H9 (cell line): ENCODE results near the gene CNPPD1. TPM values are rescaled to one million over a fixed set of nuclear protein-coding genes. Genes with fewer than 3 reads are reported as not detected.

ENCODE experiments used
- DNase-seq: peaks from one replicate; pipeline ENCODE4 v3.0.0-alpha.2; 2017
- H2AFZ ChIP-seq: one replicate; pipeline ENCODE4 v1.6.1; 2013; ENCODE audit warnings: mild to moderate bottlenecking, low read length, control low read depth, moderate library complexity
- H2AK5ac ChIP-seq: 2 replicates; pipeline ENCODE4 v1.6.1; 2013; ENCODE audit warnings: low read length, control low read depth, mixed read lengths; ENCODE audit not compliant: insufficient read length
- H2BK120ac ChIP-seq: one replicate; pipeline ENCODE4 v1.6.1; 2013; ENCODE audit warnings: low read depth, mild to moderate bottlenecking, low read length, control low read depth, inconsistent platforms; ENCODE audit not compliant: poor library complexity, severe bottlenecking
- H2BK12ac ChIP-seq: 2 replicates; pipeline ENCODE4 v1.6.1; 2013; ENCODE audit warnings: low read length, control low read depth, mixed read lengths, low read depth; ENCODE audit not compliant: insufficient read length
- H2BK15ac ChIP-seq: 2 replicates; pipeline ENCODE4 v1.6.1; 2013; ENCODE audit warnings: low read depth, low read length, control low read depth
- H2BK20ac ChIP-seq: one replicate; pipeline ENCODE4 v1.6.1; 2013; ENCODE audit warnings: low read depth, mild to moderate bottlenecking, low read length, control low read depth, inconsistent platforms; ENCODE audit not compliant: poor library complexity, severe bottlenecking
- H2BK5ac ChIP-seq: 2 replicates; pipeline ENCODE4 v1.6.1; 2013; ENCODE audit warnings: low read length, control low read depth, mixed read lengths; ENCODE audit not compliant: insufficient read length
- H3K14ac ChIP-seq: 2 replicates; pipeline ENCODE4 v1.6.1; 2013; ENCODE audit warnings: low read length, control low read depth; ENCODE audit not compliant: insufficient read depth
- H3K18ac ChIP-seq: 2 replicates; pipeline ENCODE4 v1.6.1; 2013; ENCODE audit warnings: low read depth, mild to moderate bottlenecking, mixed read lengths, low read length, control low read depth; ENCODE audit not compliant: insufficient read length
- H3K23ac ChIP-seq: 2 replicates; pipeline ENCODE4 v1.6.1; 2013; ENCODE audit warnings: low read length, control low read depth, mixed read lengths, low read depth; ENCODE audit not compliant: insufficient read length
- H3K23me2 ChIP-seq: 2 replicates; pipeline ENCODE4 v1.6.1; 2013; ENCODE audit warnings: low read depth, mild to moderate bottlenecking, mixed read lengths, low read length, control low read depth; ENCODE audit not compliant: insufficient read length, poor library complexity, severe bottlenecking
- H3K27ac ChIP-seq: 2 replicates; pipeline ENCODE4 v1.5.1; 2013; ENCODE audit warnings: low read length, control low read depth, mixed read lengths, low read depth; ENCODE audit not compliant: insufficient read length
- H3K27me3 ChIP-seq: 2 replicates; pipeline ENCODE4 v1.6.1; 2013; ENCODE audit warnings: low read length, control low read depth, inconsistent platforms; ENCODE audit not compliant: insufficient read depth
- H3K4ac ChIP-seq: 2 replicates; pipeline ENCODE4 v1.6.1; 2013; ENCODE audit warnings: low read depth, mild to moderate bottlenecking, control low read depth, inconsistent platforms, low read length, moderate library complexity
- H3K4me1 ChIP-seq: 2 replicates; pipeline ENCODE4 v1.6.1; 2013; ENCODE audit warnings: low read length, control low read depth, inconsistent platforms; ENCODE audit not compliant: insufficient read depth
- H3K4me2 ChIP-seq: 2 replicates; pipeline ENCODE4 v1.6.1; 2013; ENCODE audit warnings: low read length, control low read depth, mixed read lengths; ENCODE audit not compliant: insufficient read length, insufficient read depth
- H3K56ac ChIP-seq: 2 replicates; pipeline ENCODE4 v1.6.1; 2013; ENCODE audit warnings: low read depth, mild to moderate bottlenecking, mixed read lengths, low read length, control low read depth; ENCODE audit not compliant: insufficient read length
- H3K79me1 ChIP-seq: 2 replicates; pipeline ENCODE4 v1.6.1; 2013; ENCODE audit warnings: low read depth, mild to moderate bottlenecking, moderate library complexity, low read length, control low read depth, inconsistent platforms; ENCODE audit not compliant: insufficient read depth, poor library complexity, severe bottlenecking
- H3K79me2 ChIP-seq: 2 replicates; pipeline ENCODE4 v1.6.1; 2013; ENCODE audit warnings: low read length, control low read depth, inconsistent platforms; ENCODE audit not compliant: insufficient read depth
- H3K9ac ChIP-seq: 2 replicates; pipeline ENCODE4 v1.6.1; 2013; ENCODE audit warnings: low read length, control low read depth, mixed read lengths; ENCODE audit not compliant: insufficient read length; ENCODE audit errors: extremely low read depth
- H3K9me3 ChIP-seq: one replicate; pipeline ENCODE4 v1.6.1; 2013; ENCODE audit warnings: low read depth, low read length, inconsistent platforms; ENCODE audit not compliant: control insufficient read depth
- H3T11ph ChIP-seq: one replicate; pipeline ENCODE4 v1.6.1; 2013; ENCODE audit warnings: mild to moderate bottlenecking, low read length, control low read depth, inconsistent platforms
- H4K20me1 ChIP-seq: one replicate; pipeline ENCODE4 v1.6.1; 2013; ENCODE audit not compliant: control insufficient read depth, insufficient read length, insufficient read depth
- H4K5ac ChIP-seq: 2 replicates; pipeline ENCODE4 v1.6.1; 2013; ENCODE audit warnings: low read depth, mild to moderate bottlenecking, mixed read lengths, low read length, control low read depth; ENCODE audit not compliant: insufficient read length
- H4K8ac ChIP-seq: replicated peaks from 2 replicates; pipeline ENCODE4 v1.6.1; 2013; ENCODE audit warnings: low read length, control low read depth, mixed read lengths, low read depth; ENCODE audit not compliant: insufficient read length
- H4K91ac ChIP-seq: 2 replicates; pipeline ENCODE4 v1.6.1; 2013; ENCODE audit warnings: low read depth, mild to moderate bottlenecking, moderate library complexity, mixed read lengths, low read length, control low read depth; ENCODE audit not compliant: insufficient read length
- H3K27ac Mint-ChIP-seq, 3 experiments: 2 replicates in 2 of 3; 3 replicates in 1 of 3; pipeline ENCODE4 v1.8.0; 2020 to 2021; ENCODE audit warnings: mixed read lengths in 3 of 3, mild to moderate bottlenecking in 1 of 3, moderate library complexity in 1 of 3
- H3K27me3 Mint-ChIP-seq: 2 replicates; pipeline ENCODE4 v1.8.0; 2021; ENCODE audit warnings: low read depth, mild to moderate bottlenecking, moderate library complexity, mixed read lengths
- H3K36me3 Mint-ChIP-seq, 3 experiments: 2 replicates in 2 of 3; 3 replicates in 1 of 3; pipeline ENCODE4 v1.8.0; 2020 to 2021; ENCODE audit warnings: low read depth in 3 of 3, mixed read lengths in 3 of 3; ENCODE audit not compliant: insufficient read depth in 1 of 3
- H3K4me1 Mint-ChIP-seq, 2 experiments: 2 replicates each; pipeline ENCODE4 v1.8.0; 2020; ENCODE audit warnings: mixed read lengths in 2 of 2
- H3K4me3 Mint-ChIP-seq, 2 experiments: 2 replicates in 1 of 2; 3 replicates in 1 of 2; pipeline ENCODE4 v1.8.0; 2020 to 2021; ENCODE audit warnings: mild to moderate bottlenecking in 2 of 2, mixed read lengths in 2 of 2, moderate library complexity in 1 of 2
- H3K9me3 Mint-ChIP-seq, 2 experiments: 2 replicates in 1 of 2; 3 replicates in 1 of 2; pipeline ENCODE4 v1.8.0; 2020; ENCODE audit warnings: mild to moderate bottlenecking in 2 of 2, mixed read lengths in 2 of 2, moderate library complexity in 1 of 2
- WGBS: extraction: QIAGEN DNeasy Blood & Tissue Kit; methylation state at CpG from one replicate; pipeline ENCODE4 v1.1.7; 2013; ENCODE audit warnings: missing lambda C conversion rate, low lambda C conversion rate, mixed read lengths; ENCODE audit not compliant: insufficient read length; ENCODE audit errors: extremely low coverage; 5-methylcytosine and 5-hydroxymethylcytosine counted together
- total RNA-seq: library from RNA; stranded (reverse); gene quantifications from 2 replicates; pipeline ENCODE4 v1.2.1, GENCODE V29; 2021
- TF ChIP-seq, protein P1 (sequence below): fragments of 200-600 bp; sonication (generic); conservative IDR thresholded peaks from 3 replicates; pipeline ENCODE4 v1.8.0; 2021; ENCODE audit warnings: antibody characterized with exemption, mild to moderate bottlenecking

CNPPD1 gene
- total RNA-seq, 1 experiment from 2014 or later: 33.0 TPM

DNA sequence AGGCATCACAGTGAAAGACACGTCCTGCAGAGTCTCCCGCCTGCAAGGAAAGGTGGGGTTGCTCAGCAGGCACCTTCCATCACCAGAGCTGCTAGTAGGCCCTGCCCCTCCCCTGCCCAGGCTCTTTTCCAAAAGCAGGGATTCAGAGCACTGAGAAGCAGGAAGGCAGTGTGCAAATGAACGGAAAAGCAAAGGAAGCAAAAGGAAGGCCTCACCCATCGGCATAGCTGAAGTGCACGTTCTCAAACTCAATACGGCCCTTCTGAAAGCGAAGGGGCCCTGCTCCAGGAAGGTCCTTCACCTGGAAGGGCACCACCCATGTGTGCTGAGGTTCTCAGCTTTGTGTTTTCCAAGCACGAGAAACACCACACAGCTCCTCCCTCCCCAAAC, 36.3 kb upstream of the CNPPD1 start:
- no peak overlapping the region for H3K9ac ChIP-seq
- no peak overlapping the region for H2AK5ac ChIP-seq
- H2BK120ac ChIP-seq: no peak overlapping the region
- TF ChIP-seq, protein P1, sequence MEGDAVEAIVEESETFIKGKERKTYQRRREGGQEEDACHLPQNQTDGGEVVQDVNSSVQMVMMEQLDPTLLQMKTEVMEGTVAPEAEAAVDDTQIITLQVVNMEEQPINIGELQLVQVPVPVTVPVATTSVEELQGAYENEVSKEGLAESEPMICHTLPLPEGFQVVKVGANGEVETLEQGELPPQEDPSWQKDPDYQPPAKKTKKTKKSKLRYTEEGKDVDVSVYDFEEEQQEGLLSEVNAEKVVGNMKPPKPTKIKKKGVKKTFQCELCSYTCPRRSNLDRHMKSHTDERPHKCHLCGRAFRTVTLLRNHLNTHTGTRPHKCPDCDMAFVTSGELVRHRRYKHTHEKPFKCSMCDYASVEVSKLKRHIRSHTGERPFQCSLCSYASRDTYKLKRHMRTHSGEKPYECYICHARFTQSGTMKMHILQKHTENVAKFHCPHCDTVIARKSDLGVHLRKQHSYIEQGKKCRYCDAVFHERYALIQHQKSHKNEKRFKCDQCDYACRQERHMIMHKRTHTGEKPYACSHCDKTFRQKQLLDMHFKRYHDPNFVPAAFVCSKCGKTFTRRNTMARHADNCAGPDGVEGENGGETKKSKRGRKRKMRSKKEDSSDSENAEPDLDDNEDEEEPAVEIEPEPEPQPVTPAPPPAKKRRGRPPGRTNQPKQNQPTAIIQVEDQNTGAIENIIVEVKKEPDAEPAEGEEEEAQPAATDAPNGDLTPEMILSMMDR: no peak
- no peak for DNase-seq
- H3K27me3 Mint-ChIP-seq: no peaks in the 10 kb centered on the region; the same call in 1 of the 2 replicates
- no peak overlapping the region for H3K27ac Mint-ChIP-seq
- no peak overlapping the region for H4K8ac ChIP-seq
- H3T11ph ChIP-seq: no peak overlapping the region
- H3K79me1 ChIP-seq: no peaks in the 10 kb centered on the region
- WGBS: no CpG with 5 or more reads among the region's 8 CpGs
- H3K79me2 ChIP-seq: no peaks in the 10 kb centered on the region
- no peaks in the 10 kb centered on the region for H3K4me1 ChIP-seq
- no peak overlapping the region for H2BK15ac ChIP-seq
- peaks cover 15 to 73% (median 65%) of the 10 kb centered on the region in 3 experiments for H3K36me3 Mint-ChIP-seq
- peaks cover 2% of the 10 kb centered on the region for H3K23me2 ChIP-seq
- H3K23ac ChIP-seq: no peak overlapping the region
- H4K5ac ChIP-seq: no peak overlapping the region
- no peak overlapping the region for H2BK5ac ChIP-seq
- no peak overlapping the region for H3K14ac ChIP-seq
- H4K20me1 ChIP-seq: no peaks in the 10 kb centered on the region
- H3K9me3 ChIP-seq: no peaks in the 10 kb centered on the region
- no peak overlapping the region for H3K4me2 ChIP-seq
- no peaks in the 10 kb centered on the region for H3K27me3 ChIP-seq
- H2BK12ac ChIP-seq: no peak overlapping the region
- H3K9me3 Mint-ChIP-seq: no peaks in the 10 kb centered on the region
- no peak overlapping the region for H3K56ac ChIP-seq
- H4K91ac ChIP-seq: no peak overlapping the region
- H3K18ac ChIP-seq: no peak overlapping the region
- H3K27ac ChIP-seq: no peak overlapping the region
- H3K4me1 Mint-ChIP-seq: peaks cover 11 to 16% of the 10 kb centered on the region in 2 experiments
- no peak overlapping the region for H2AFZ ChIP-seq
- H2BK20ac ChIP-seq: no peak overlapping the region
- H3K4me3 Mint-ChIP-seq: no peak overlapping the region
- H3K4ac ChIP-seq: no peak overlapping the region
